A673 (cell line): ENCODE measurements around the gene BEST3.

ENCODE experiments used
- EZH2 ChIP-seq: fragments of 200-600 bp; sonication (generic); IDR thresholded peaks from 2 replicates; pipeline ENCODE4 v1.6.1; 2017; ENCODE audit warnings: borderline replicate concordance, low read depth, mild to moderate bottlenecking, mixed read lengths, antibody characterized with exemption, low read length; ENCODE audit not compliant: poor library complexity, severe bottlenecking
- TF ChIP-seq, protein P1 (sequence below): fragments of 300-800, 200-600 bp; sonication (generic); conservative IDR thresholded peaks from 2 replicates; pipeline ENCODE4 v1.5.1; 2017; ENCODE audit warnings: low read depth, mild to moderate bottlenecking, antibody characterized with exemption, low read length, moderate library complexity, mixed read lengths

DNA sequence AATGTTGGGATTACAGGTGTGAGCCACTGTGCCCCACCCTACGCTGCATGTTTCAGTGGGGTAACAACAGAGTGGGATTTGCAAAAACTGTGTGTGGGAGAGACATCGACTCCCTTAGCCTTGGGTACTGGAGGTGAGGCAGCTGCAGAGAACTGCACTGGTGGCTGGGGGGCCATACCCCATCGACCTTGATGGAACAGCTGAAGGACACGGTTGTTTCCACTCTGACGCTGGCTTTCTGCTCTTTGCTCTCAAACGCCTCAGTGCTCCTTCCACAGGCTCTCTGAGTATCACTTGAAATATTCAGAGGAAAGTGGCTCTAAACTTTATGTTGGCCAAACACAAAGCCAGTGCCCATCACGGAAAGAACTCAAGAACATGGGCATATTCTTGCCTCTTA is 57.6 kb downstream of the BEST3 start:
- TF ChIP-seq, protein P1, sequence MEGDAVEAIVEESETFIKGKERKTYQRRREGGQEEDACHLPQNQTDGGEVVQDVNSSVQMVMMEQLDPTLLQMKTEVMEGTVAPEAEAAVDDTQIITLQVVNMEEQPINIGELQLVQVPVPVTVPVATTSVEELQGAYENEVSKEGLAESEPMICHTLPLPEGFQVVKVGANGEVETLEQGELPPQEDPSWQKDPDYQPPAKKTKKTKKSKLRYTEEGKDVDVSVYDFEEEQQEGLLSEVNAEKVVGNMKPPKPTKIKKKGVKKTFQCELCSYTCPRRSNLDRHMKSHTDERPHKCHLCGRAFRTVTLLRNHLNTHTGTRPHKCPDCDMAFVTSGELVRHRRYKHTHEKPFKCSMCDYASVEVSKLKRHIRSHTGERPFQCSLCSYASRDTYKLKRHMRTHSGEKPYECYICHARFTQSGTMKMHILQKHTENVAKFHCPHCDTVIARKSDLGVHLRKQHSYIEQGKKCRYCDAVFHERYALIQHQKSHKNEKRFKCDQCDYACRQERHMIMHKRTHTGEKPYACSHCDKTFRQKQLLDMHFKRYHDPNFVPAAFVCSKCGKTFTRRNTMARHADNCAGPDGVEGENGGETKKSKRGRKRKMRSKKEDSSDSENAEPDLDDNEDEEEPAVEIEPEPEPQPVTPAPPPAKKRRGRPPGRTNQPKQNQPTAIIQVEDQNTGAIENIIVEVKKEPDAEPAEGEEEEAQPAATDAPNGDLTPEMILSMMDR, result no peak
- no peak for TF ChIP-seq EZH2
